Myocyte (in vitro differentiated cells): ENCODE measurements around the gene C1QL3. TPM values are rescaled to one million over a fixed set of nuclear protein-coding genes. Genes with fewer than 3 reads are reported as not detected.

Experiments
- DNase-seq: peaks from one replicate; pipeline ENCODE4 v3.0.0-alpha.2; 2012; ENCODE audit warnings: low read depth
- polyA plus RNA-seq: library from polyadenylated mRNA; unstranded; fragments of >200 nt; gene quantifications from one replicate; pipeline ENCODE4 v1.2.1, GENCODE V29; 2012; ENCODE audit warnings: missing spikeins
- total RNA-seq: library from RNA; depleted of rRNA; stranded (reverse); fragments of >200 nt; gene quantifications from 2 replicates; pipeline ENCODE4 v1.2.3, GENCODE V29; 2014

Gene C1QL3
- total RNA-seq, result not detected in 2 replicates
- 0.11 TPM for polyA plus RNA-seq

- DNase-seq, result peak; percentile 7
Observed at GRCh38 chr10:16521311-16522016, at the start of gene C1QL3. Gene C1QL3, minus strand, starts transcription at chr10:16521879. Its CDS starts 814 bp downstream, at chr10:16521065.

- DNase-seq, result no peak
Observed at GRCh38 chr10:16570731-16571130, 49.1 kb upstream of the C1QL3 start.

- DNase-seq, result no peak
Observed at GRCh38 chr10:16566202-16566805, 44.6 kb upstream of the C1QL3 start.

GRCh38 chr10:16565604-16566003, 43.9 kb upstream of the C1QL3 start:
- no peak for DNase-seq

- no peak for DNase-seq
Observed at GRCh38 chr10:16562891-16563290, 41.2 kb upstream of the C1QL3 start.

- DNase-seq, result no peak
Observed at GRCh38 chr10:16559236-16559773, 37.6 kb upstream of the C1QL3 start.

- DNase-seq, result no peak
Observed at GRCh38 chr10:16547973-16548372, 26.3 kb upstream of the C1QL3 start.

- DNase-seq, result peak; percentile 23
Observed at GRCh38 chr10:16545116-16545736, 23.5 kb upstream of the C1QL3 start.

- DNase-seq, result no peak
Observed at GRCh38 chr10:16544591-16544990, 22.9 kb upstream of the C1QL3 start.

GRCh38 chr10:16544099-16544498, 22.4 kb upstream of the C1QL3 start:
- no peak for DNase-seq

GRCh38 chr10:16536155-16536554, 14.5 kb upstream of the C1QL3 start:
- DNase-seq, result no peak

GRCh38 chr10:16529853-16530252, 8.2 kb upstream of the C1QL3 start:
- no peak for DNase-seq

- DNase-seq, result no peak
Observed at GRCh38 chr10:16527452-16527851, 5.8 kb upstream of the C1QL3 start.

- DNase-seq, result peak; percentile 14
Observed at GRCh38 chr10:16520900-16521299, 779 bp downstream of the C1QL3 start.

- no peak for DNase-seq
Observed at GRCh38 chr10:16519908-16520861, 1.5 kb downstream of the C1QL3 start.

GRCh38 chr10:16519250-16519907, 2.3 kb downstream of the C1QL3 start:
- DNase-seq, result no peak

GRCh38 chr10:16518822-16519221, 2.9 kb downstream of the C1QL3 start:
- DNase-seq, result no peak

- DNase-seq, result no peak
Observed at GRCh38 chr10:16510843-16511242, 10.8 kb downstream of the C1QL3 start.

- DNase-seq, result peak; percentile 6
Observed at GRCh38 chr10:16509996-16510395, 11.7 kb downstream of the C1QL3 start.

- peak; percentile 5 for DNase-seq
Observed at GRCh38 chr10:16505161-16505560, 16.5 kb downstream of the C1QL3 start.

GRCh38 chr10:16497911-16498310, 23.8 kb downstream of the C1QL3 start:
- no peak for DNase-seq
